HCT116 (cell line): ENCODE results near the gene IRS1. TPM values are rescaled to one million over a fixed set of nuclear protein-coding genes. Genes with fewer than 3 reads are reported as not detected.
A peak's percentile ranks its signal among the peaks of the same experiment; 100 is the strongest.

ENCODE experiments used
- ATAC-seq: fragments of 200-7000 bp; cut with Tn5 transposase; 2 replicates; pipeline ENCODE4 v1.9.1; 2020; ENCODE audit warnings: mild to moderate bottlenecking, moderate library complexity
- BruUV-seq: library from RNA; stranded (reverse); fragments of 400-500 nt; replicated peaks from 2 replicates; lab custom pipeline; 2021; lab: Mats Ljungman, UMichigan
- CTCF ChIA-PET: fragments of 300-600 bp; sonication (Branson Sonifier 250); formaldehyde crosslinking; loops from one replicate; lab custom pipeline; 2021; ENCODE audit warnings: antibody characterized with exemption; lab: Charles Lee
- POLR2A ChIA-PET: fragments of 300-600, 350-600 bp; sonication (Branson Sonifier 250); formaldehyde crosslinking; loops from one replicate; lab custom pipeline; 2021; ENCODE audit warnings: antibody characterized with exemption; lab: Charles Lee
- RAD21 ChIA-PET, 2 experiments: fragments of 300-600 bp; sonication (Branson Sonifier 250); formaldehyde crosslinking; loops; one replicate each; lab custom pipeline; 2023; ENCODE audit warnings: low total read pairs in 2 of 2; ENCODE audit not compliant: uncharacterized antibody in 2 of 2, unreplicated experiment in 2 of 2, low non-redundant PET in 1 of 2; lab: Charles Lee
- DNase-seq: peaks from one replicate; pipeline ENCODE4 v3.0.0-alpha.2; 2010; ENCODE audit warnings: low read depth, low spot score
- H2AFZ ChIP-seq: fragments of 200-600 bp; shearing (Covaris generic), sonication (generic); 2 replicates; pipeline ENCODE4 v1.6.1; 2017; ENCODE audit warnings: low read depth, mixed run types, mixed read lengths, antibody characterized with exemption, low read length; ENCODE audit not compliant: poor library complexity, severe bottlenecking
- H3K27ac ChIP-seq: 2 replicates; pipeline ENCODE4 v1.5.1; 2012; ENCODE audit warnings: low read depth, low read length
- H3K27me3 ChIP-seq: fragments of 200-600 bp; sonication (generic); 2 replicates; pipeline ENCODE4 v1.6.1; 2016; ENCODE audit warnings: mixed run types, low read length, mixed read lengths; ENCODE audit not compliant: insufficient read depth
- H3K36me3 ChIP-seq, 2 experiments: fragments of 200-500 bp in 1 of 2; fragments of 200-600 bp in 1 of 2; sonication (Bioruptor generic) in 1 of 2; sonication (generic) in 1 of 2; 2 replicates each; pipeline versions ENCODE4 v1.5.1 to v1.6.1; 2014 to 2016; ENCODE audit warnings: low read length in 2 of 2, inconsistent platforms in 1 of 2, mixed read lengths in 1 of 2, mixed run types in 1 of 2; ENCODE audit not compliant: insufficient read depth in 2 of 2, control insufficient read depth in 1 of 2
- H3K4me1 ChIP-seq, 2 experiments: fragments of 200-600 bp in 1 of 2; sonication (generic) in 1 of 2; 2 replicates each; pipeline versions ENCODE4 v1.5.1 to v1.6.1; 2012 to 2017; ENCODE audit warnings: low read length in 2 of 2, inconsistent platforms in 1 of 2, mild to moderate bottlenecking in 1 of 2, mixed read lengths in 1 of 2, mixed run types in 1 of 2, moderate library complexity in 1 of 2; ENCODE audit not compliant: insufficient read depth in 2 of 2, control insufficient read depth in 1 of 2
- H3K4me2 ChIP-seq: fragments of 200-600 bp; sonication (generic); 2 replicates; pipeline ENCODE4 v1.6.1; 2017; ENCODE audit warnings: mixed run types, low read length, mixed read lengths
- H3K4me3 ChIP-seq, 2 experiments: fragments of 200-600 bp in 1 of 2; sonication (generic) in 1 of 2; replicated peaks in 1 of 2; 2 replicates each; pipeline ENCODE4 v1.5.1; 2011 to 2016; ENCODE audit warnings: low read length in 2 of 2, control low read depth in 1 of 2, low read depth in 1 of 2, mild to moderate bottlenecking in 1 of 2, mixed read lengths in 1 of 2, mixed run types in 1 of 2
- H3K79me2 ChIP-seq: fragments of 200-600 bp; sonication (generic); 2 replicates; pipeline ENCODE4 v1.6.1; 2017; ENCODE audit warnings: mild to moderate bottlenecking, mixed run types, low read length, moderate library complexity, mixed read lengths; ENCODE audit not compliant: insufficient read depth
- H3K9ac ChIP-seq: fragments of 200-600 bp; sonication (generic); 2 replicates; pipeline ENCODE4 v1.6.1; 2016; ENCODE audit warnings: low read length, mixed read lengths
- H3K9me2 ChIP-seq: fragments of 200-600 bp; sonication (generic), shearing (Covaris generic); 2 replicates; pipeline ENCODE4 v1.6.1; 2017; ENCODE audit warnings: mixed run types, mild to moderate bottlenecking, moderate library complexity; ENCODE audit not compliant: insufficient read depth
- H3K9me3 ChIP-seq, 2 experiments: fragments of 200-500 bp in 1 of 2; fragments of 200-600 bp in 1 of 2; sonication (Bioruptor generic) in 1 of 2; sonication (generic) in 1 of 2; 2 replicates each; pipeline ENCODE4 v1.6.1; 2014 to 2017; ENCODE audit warnings: low read length in 2 of 2, mixed read lengths in 2 of 2, inconsistent platforms in 1 of 2, low read depth in 1 of 2, mild to moderate bottlenecking in 1 of 2, mixed run types in 1 of 2, moderate library complexity in 1 of 2; ENCODE audit not compliant: control insufficient read depth in 1 of 2, insufficient read depth in 1 of 2
- H4K20me1 ChIP-seq: fragments of 200-600 bp; sonication (generic), shearing (Covaris generic); 2 replicates; pipeline ENCODE4 v1.6.1; 2017; ENCODE audit warnings: mixed run types, mild to moderate bottlenecking, moderate library complexity; ENCODE audit not compliant: insufficient read depth
- EZH2 ChIP-seq: fragments of 200-600 bp; sonication (generic); IDR thresholded peaks from 2 replicates; pipeline ENCODE4 v1.6.1; 2017; ENCODE audit warnings: antibody characterized with exemption, mixed run types
- EZH2phosphoT487 ChIP-seq: fragments of 200-600 bp; IDR thresholded peaks from 2 replicates; pipeline ENCODE4 v1.6.1; 2018; ENCODE audit warnings: antibody characterized with exemption, borderline replicate concordance
- POLR2A ChIP-seq: IDR thresholded peaks from 2 replicates; pipeline ENCODE4 v1.7.0; 2011; ENCODE audit warnings: borderline replicate concordance; ENCODE audit not compliant: insufficient read depth, insufficient read length; ENCODE audit errors: extremely low read depth
- POLR2AphosphoS5 ChIP-seq: IDR thresholded peaks from 2 replicates; pipeline ENCODE4 v1.6.1; 2011; ENCODE audit warnings: mild to moderate bottlenecking, low read depth, low read length, moderate library complexity
- intact Hi-C: fragments of 100-400 bp; cut with micrococcal nuclease; formaldehyde crosslinking; loops from 2 replicates; pipeline ENCODE4 v1.10.0; 2022
- total RNA-seq: library from RNA; stranded (reverse); gene quantifications from one replicate; pipeline ENCODE4 v1.2.1, GENCODE V29; 2021; ENCODE audit not compliant: unreplicated experiment

IRS1 gene
- total RNA-seq, 1 experiment from 2014 or later: 88.8 TPM

- H3K36me3 ChIP-seq: peaks cover 0 to 51% of the 10 kb centered on the region in 2 experiments; a peak in 1 of 4 replicates
- H3K9ac ChIP-seq: peak overlapping the region; percentile 87
- peaks cover 0 to 22% of the 10 kb centered on the region in 2 experiments; a peak in 1 of 4 replicates for H3K9me3 ChIP-seq
- no peaks in the 10 kb centered on the region for H3K27me3 ChIP-seq
- peaks cover 26 to 89% of the 10 kb centered on the region in 2 experiments; a peak in 3 of 4 replicates for H3K4me1 ChIP-seq
- POLR2A ChIA-PET: interaction anchor here (0.8 kb wide), 1 partner anchor 117 kb away, joined by 3 read pairs; no protein-coding TSS in a partner anchor
- RAD21 ChIA-PET: interaction anchor here in 1 of 2 experiments (2.1 kb wide), 1 partner anchor 145 kb away, joined by 8 read pairs; no protein-coding TSS in a partner anchor
- peaks cover 67% of the 10 kb centered on the region for H3K79me2 ChIP-seq
- DNase-seq: no peak
- peak overlapping the region; percentile 55 to 71 for H3K4me3 ChIP-seq
- no peak overlapping the region for H2AFZ ChIP-seq
- H3K27ac ChIP-seq: peak overlapping the region; percentile 88
- peak overlapping the region; percentile 95 for H3K4me2 ChIP-seq
- BruUV-seq: no TSS peak
- CTCF ChIA-PET: interaction anchor here (1.0 to 1.8 kb wide), 2 partner anchors 37 to 43 kb away, joined by 3 to 4 read pairs; no protein-coding TSS in a partner anchor
- no peaks in the 10 kb centered on the region for H4K20me1 ChIP-seq
- intact Hi-C loops: no loop called here
- no peak for TF ChIP-seq POLR2A
- no peak for TF ChIP-seq EZH2
- TF ChIP-seq POLR2AphosphoS5: 0 out of 2 replicates have a peak, but pooled peaks have one; percentile 9
- H3K9me2 ChIP-seq: no peaks in the 10 kb centered on the region
- ATAC-seq: no peak
Measured at GRCh38 chr2:226798422-226799210, 1.0 kb downstream of the IRS1 start.

GRCh38 chr2:226797989-226798421 is 1.6 kb downstream of the IRS1 start:
- Histone ChIP-seq H3K27ac (peak overlapping the region; percentile 88), H3K4me3 (0 out of 4 replicates have a peak overlapping the region, but pooled peaks of 1 of the 2 experiments have one; percentile 71), H3K79me2 (peaks cover 73% of the 10 kb centered on the region), H3K36me3 (peaks cover 0 to 54% of the 10 kb centered on the region in 2 experiments; a peak in 1 of 4 replicates), H3K9me3 (peaks cover 0 to 22% of the 10 kb centered on the region in 2 experiments; a peak in 1 of 4 replicates), H3K27me3 (no peaks in the 10 kb centered on the region), H3K4me1 (peaks cover 22 to 84% of the 10 kb centered on the region in 2 experiments; a peak in 3 of 4 replicates), H3K4me2 (no peak overlapping the region), H2AFZ (no peak overlapping the region), H3K9me2 (no peaks in the 10 kb centered on the region), H3K9ac (no peak overlapping the region), H4K20me1 (no peaks in the 10 kb centered on the region)
- BruUV-seq: no TSS peak
- DNase-seq (no peak), ATAC-seq (no peak)
- no peak for TF ChIP-seq EZH2phosphoT487
- POLR2A ChIA-PET: no interaction called here
- intact Hi-C loops: no loop called here
- RAD21 ChIA-PET: no interaction called here
- CTCF ChIA-PET: no interaction called here
